WTC11 (cell line): ENCODE data around the gene NPAS3. TPM values are rescaled to one million over a fixed set of nuclear protein-coding genes. Genes with fewer than 3 reads are reported as not detected.

ENCODE experiments used
- ATAC-seq: fragments of 200-7000 bp; cut with Tn5 transposase; 2 replicates; pipeline ENCODE4 v1.10.0; 2021; ENCODE audit warnings: mild to moderate bottlenecking, moderate library complexity
- CTCF ChIA-PET: fragments of 300-600 bp; sonication (Branson Sonifier 250); formaldehyde crosslinking; loops from one replicate; lab custom pipeline; 2021; ENCODE audit warnings: antibody characterized with exemption; lab: Charles Lee
- POLR2A ChIA-PET: fragments of 350-600 bp; sonication (Branson Sonifier 250); formaldehyde crosslinking; loops from one replicate; lab custom pipeline; 2021; ENCODE audit warnings: antibody characterized with exemption; lab: Charles Lee
- DNase-seq: peaks from one replicate; pipeline ENCODE4 v3.0.0; 2021; ENCODE audit warnings: low spot score
- H3K27ac Mint-ChIP-seq: 2 replicates; pipeline ENCODE4 v1.8.0; 2021; ENCODE audit warnings: mixed read lengths
- H3K27me3 Mint-ChIP-seq: 2 replicates; pipeline ENCODE4 v1.8.0; 2021; ENCODE audit warnings: low read depth, mild to moderate bottlenecking, moderate library complexity, mixed read lengths
- H3K36me3 Mint-ChIP-seq: 2 replicates; pipeline ENCODE4 v1.8.0; 2021; ENCODE audit warnings: mixed read lengths
- H3K4me1 Mint-ChIP-seq: 2 replicates; pipeline ENCODE4 v1.8.0; 2022; ENCODE audit warnings: mixed read lengths
- H3K4me3 Mint-ChIP-seq: 2 replicates; pipeline ENCODE4 v1.8.0; 2021; ENCODE audit warnings: mild to moderate bottlenecking, moderate library complexity, mixed read lengths
- H3K9me3 Mint-ChIP-seq: 2 replicates; pipeline ENCODE4 v1.8.0; 2021; ENCODE audit warnings: mixed read lengths
- CBFB ChIP-seq: sonication (generic); formaldehyde crosslinking; IDR thresholded peaks from 2 replicates; pipeline ENCODE4 v1.8.1; 2022; ENCODE audit warnings: mild to moderate bottlenecking, low read depth, missing genetic modification reagents
- CREM ChIP-seq: sonication (generic); formaldehyde crosslinking; IDR thresholded peaks from 2 replicates; pipeline ENCODE4 v1.8.1; 2022; ENCODE audit warnings: mild to moderate bottlenecking, missing genetic modification reagents, moderate library complexity
- ETV6 ChIP-seq: sonication (generic); formaldehyde crosslinking; IDR thresholded peaks from 2 replicates; pipeline ENCODE4 v1.8.1; 2022; ENCODE audit warnings: mild to moderate bottlenecking, missing genetic modification reagents
- GABPB1 ChIP-seq: sonication (generic); formaldehyde crosslinking; IDR thresholded peaks from 2 replicates; pipeline ENCODE4 v1.8.1; 2023; ENCODE audit warnings: mild to moderate bottlenecking, missing genetic modification reagents
- KAT7 ChIP-seq: sonication (generic); formaldehyde crosslinking; IDR thresholded peaks from 2 replicates; pipeline ENCODE4 v1.8.1; 2023; ENCODE audit warnings: missing genetic modification reagents, mild to moderate bottlenecking, borderline replicate concordance
- MYBL2 ChIP-seq: sonication (generic); formaldehyde crosslinking; IDR thresholded peaks from 2 replicates; pipeline ENCODE4 v1.8.1; 2023; ENCODE audit warnings: mild to moderate bottlenecking, moderate library complexity, missing genetic modification reagents
- SOX15 ChIP-seq: fragments of 250-450 bp; sonication (Bioruptor Pico); IDR thresholded peaks from 2 replicates; pipeline ENCODE4 v1.9.0; 2021; ENCODE audit warnings: mild to moderate bottlenecking
- TCF7 ChIP-seq: sonication (generic); formaldehyde crosslinking; IDR thresholded peaks from 2 replicates; pipeline ENCODE4 v1.8.0; 2022; ENCODE audit warnings: mild to moderate bottlenecking, low read depth, missing genetic modification reagents, moderate library complexity
- TP53 ChIP-seq: sonication (generic); formaldehyde crosslinking; IDR thresholded peaks from 2 replicates; pipeline ENCODE4 v1.8.1; 2023; ENCODE audit warnings: mild to moderate bottlenecking, missing genetic modification reagents
- ZNF232 ChIP-seq: sonication (generic); formaldehyde crosslinking; IDR thresholded peaks from 2 replicates; pipeline ENCODE4 v1.8.0; 2022; ENCODE audit warnings: mild to moderate bottlenecking, missing genetic modification reagents
- ZNF263 ChIP-seq: sonication (generic); formaldehyde crosslinking; IDR thresholded peaks from 2 replicates; pipeline ENCODE4 v1.8.1; 2022; ENCODE audit warnings: low read depth, mild to moderate bottlenecking, moderate library complexity, missing genetic modification reagents
- ZNF317 ChIP-seq: sonication (generic); formaldehyde crosslinking; IDR thresholded peaks from 2 replicates; pipeline ENCODE4 v1.8.1; 2023; ENCODE audit warnings: low read depth, mild to moderate bottlenecking, moderate library complexity, missing genetic modification reagents, borderline replicate concordance
- total RNA-seq: library from RNA; stranded (reverse); gene quantifications from 3 replicates; pipeline ENCODE4 v1.2.3, GENCODE V29; 2021
- TF ChIP-seq, protein P1 (sequence below): sonication (generic); formaldehyde crosslinking; IDR thresholded peaks from 2 replicates; pipeline ENCODE4 v1.8.1; 2023; ENCODE audit warnings: mild to moderate bottlenecking, missing genetic modification reagents, moderate library complexity
- TF ChIP-seq, protein P2 (sequence below): sonication (generic); formaldehyde crosslinking; conservative IDR thresholded peaks from 2 replicates; pipeline ENCODE4 v1.8.1; 2023; ENCODE audit warnings: mild to moderate bottlenecking, low read depth, missing genetic modification reagents, moderate library complexity
- TF ChIP-seq, protein P3 (sequence below): sonication (generic); formaldehyde crosslinking; IDR thresholded peaks from 2 replicates; pipeline ENCODE4 v1.8.1; 2023; ENCODE audit warnings: mild to moderate bottlenecking, missing genetic modification reagents
- TF ChIP-seq, protein P4 (sequence below): sonication (generic); formaldehyde crosslinking; IDR thresholded peaks from 2 replicates; pipeline ENCODE4 v1.8.0; 2023; ENCODE audit warnings: missing genetic modification reagents, mild to moderate bottlenecking, borderline replicate concordance
- TF ChIP-seq, protein P5 (sequence below): fragments of 250-450 bp; sonication (Bioruptor Pico); IDR thresholded peaks from 2 replicates; pipeline ENCODE4 v1.9.0; 2021; ENCODE audit warnings: mild to moderate bottlenecking, borderline replicate concordance

Gene NPAS3
- total RNA-seq, 1 experiment from 2014 or later = 3.2 TPM

DNA sequence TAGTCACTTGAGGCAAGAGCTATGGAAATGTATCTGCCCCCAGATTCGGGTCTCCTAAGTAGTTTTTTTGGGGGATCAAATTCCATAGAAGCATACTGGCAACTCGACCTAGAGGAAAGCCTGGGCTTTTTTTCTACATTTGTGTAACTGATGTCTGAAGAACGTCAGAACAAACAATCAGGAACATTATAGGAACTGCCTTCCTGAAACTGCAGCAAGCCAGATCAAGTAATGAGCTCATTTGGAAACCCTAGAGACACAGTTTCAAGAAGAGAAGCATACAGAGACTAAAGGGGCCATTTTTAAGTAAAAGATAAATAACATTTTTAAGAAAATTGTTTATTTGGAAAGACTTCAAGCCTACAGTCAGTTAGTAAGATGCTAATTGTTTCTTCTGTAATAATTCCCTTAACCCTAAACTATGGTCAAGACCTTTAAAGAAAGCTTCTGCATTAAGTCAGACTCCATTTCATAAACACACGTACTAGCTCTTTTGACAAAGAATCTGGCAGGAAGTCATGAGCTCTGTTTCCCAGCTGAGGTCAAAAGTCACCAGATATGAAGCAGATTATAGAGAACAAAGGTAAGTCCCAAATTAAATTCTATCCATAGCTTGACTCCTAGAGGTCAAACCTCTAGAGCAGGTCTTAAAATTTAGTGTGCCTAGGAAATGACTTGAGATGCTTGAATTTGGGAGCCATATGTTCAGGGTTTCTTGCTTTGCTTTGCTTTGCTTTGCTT lies 899.4 kb downstream of the NPAS3 start:
- Mint-ChIP-seq H3K9me3 (no peaks in the 10 kb centered on the region), H3K27me3 (no peaks in the 10 kb centered on the region), H3K36me3 (no peaks in the 10 kb centered on the region), H3K4me3 (no peak overlapping the region), H3K4me1 (peaks cover 22% of the 10 kb centered on the region), H3K27ac (no peak overlapping the region)
- DNase-seq (no peak), ATAC-seq (no peak)
- POLR2A ChIA-PET = no interaction called here
- CTCF ChIA-PET = interaction anchor here (1.4 to 6.6 kb wide), 3 partner anchors 10 to 260 kb away, joined by 4 to 45 read pairs (median 8); no protein-coding TSS in a partner anchor
- TF ChIP-seq GABPB1 (no peak), ETV6 (CRISPR knock-in tag) (no peak), ZNF317 (CRISPR knock-in tag) (no peak), KAT7 (CRISPR knock-in tag) (no peak), TP53 (no peak), TCF7 (CRISPR knock-in tag) (no peak), CBFB (CRISPR knock-in tag) (no peak), SOX15 (CRISPR knock-in tag) (no peak), ZNF232 (CRISPR knock-in tag) (no peak), MYBL2 (CRISPR knock-in tag) (no peak), CREM (no peak), ZNF263 (CRISPR knock-in tag) (no peak)
- TF ChIP-seq, protein P1, sequence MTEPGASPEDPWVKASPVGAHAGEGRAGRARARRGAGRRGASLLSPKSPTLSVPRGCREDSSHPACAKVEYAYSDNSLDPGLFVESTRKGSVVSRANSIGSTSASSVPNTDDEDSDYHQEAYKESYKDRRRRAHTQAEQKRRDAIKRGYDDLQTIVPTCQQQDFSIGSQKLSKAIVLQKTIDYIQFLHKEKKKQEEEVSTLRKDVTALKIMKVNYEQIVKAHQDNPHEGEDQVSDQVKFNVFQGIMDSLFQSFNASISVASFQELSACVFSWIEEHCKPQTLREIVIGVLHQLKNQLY (CRISPR knock-in tag) = no peak
- TF ChIP-seq, protein P2, sequence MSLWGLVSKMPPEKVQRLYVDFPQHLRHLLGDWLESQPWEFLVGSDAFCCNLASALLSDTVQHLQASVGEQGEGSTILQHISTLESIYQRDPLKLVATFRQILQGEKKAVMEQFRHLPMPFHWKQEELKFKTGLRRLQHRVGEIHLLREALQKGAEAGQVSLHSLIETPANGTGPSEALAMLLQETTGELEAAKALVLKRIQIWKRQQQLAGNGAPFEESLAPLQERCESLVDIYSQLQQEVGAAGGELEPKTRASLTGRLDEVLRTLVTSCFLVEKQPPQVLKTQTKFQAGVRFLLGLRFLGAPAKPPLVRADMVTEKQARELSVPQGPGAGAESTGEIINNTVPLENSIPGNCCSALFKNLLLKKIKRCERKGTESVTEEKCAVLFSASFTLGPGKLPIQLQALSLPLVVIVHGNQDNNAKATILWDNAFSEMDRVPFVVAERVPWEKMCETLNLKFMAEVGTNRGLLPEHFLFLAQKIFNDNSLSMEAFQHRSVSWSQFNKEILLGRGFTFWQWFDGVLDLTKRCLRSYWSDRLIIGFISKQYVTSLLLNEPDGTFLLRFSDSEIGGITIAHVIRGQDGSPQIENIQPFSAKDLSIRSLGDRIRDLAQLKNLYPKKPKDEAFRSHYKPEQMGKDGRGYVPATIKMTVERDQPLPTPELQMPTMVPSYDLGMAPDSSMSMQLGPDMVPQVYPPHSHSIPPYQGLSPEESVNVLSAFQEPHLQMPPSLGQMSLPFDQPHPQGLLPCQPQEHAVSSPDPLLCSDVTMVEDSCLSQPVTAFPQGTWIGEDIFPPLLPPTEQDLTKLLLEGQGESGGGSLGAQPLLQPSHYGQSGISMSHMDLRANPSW = no peak
- TF ChIP-seq, protein P3, sequence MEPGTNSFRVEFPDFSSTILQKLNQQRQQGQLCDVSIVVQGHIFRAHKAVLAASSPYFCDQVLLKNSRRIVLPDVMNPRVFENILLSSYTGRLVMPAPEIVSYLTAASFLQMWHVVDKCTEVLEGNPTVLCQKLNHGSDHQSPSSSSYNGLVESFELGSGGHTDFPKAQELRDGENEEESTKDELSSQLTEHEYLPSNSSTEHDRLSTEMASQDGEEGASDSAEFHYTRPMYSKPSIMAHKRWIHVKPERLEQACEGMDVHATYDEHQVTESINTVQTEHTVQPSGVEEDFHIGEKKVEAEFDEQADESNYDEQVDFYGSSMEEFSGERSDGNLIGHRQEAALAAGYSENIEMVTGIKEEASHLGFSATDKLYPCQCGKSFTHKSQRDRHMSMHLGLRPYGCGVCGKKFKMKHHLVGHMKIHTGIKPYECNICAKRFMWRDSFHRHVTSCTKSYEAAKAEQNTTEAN = no peak
- TF ChIP-seq, protein P4, sequence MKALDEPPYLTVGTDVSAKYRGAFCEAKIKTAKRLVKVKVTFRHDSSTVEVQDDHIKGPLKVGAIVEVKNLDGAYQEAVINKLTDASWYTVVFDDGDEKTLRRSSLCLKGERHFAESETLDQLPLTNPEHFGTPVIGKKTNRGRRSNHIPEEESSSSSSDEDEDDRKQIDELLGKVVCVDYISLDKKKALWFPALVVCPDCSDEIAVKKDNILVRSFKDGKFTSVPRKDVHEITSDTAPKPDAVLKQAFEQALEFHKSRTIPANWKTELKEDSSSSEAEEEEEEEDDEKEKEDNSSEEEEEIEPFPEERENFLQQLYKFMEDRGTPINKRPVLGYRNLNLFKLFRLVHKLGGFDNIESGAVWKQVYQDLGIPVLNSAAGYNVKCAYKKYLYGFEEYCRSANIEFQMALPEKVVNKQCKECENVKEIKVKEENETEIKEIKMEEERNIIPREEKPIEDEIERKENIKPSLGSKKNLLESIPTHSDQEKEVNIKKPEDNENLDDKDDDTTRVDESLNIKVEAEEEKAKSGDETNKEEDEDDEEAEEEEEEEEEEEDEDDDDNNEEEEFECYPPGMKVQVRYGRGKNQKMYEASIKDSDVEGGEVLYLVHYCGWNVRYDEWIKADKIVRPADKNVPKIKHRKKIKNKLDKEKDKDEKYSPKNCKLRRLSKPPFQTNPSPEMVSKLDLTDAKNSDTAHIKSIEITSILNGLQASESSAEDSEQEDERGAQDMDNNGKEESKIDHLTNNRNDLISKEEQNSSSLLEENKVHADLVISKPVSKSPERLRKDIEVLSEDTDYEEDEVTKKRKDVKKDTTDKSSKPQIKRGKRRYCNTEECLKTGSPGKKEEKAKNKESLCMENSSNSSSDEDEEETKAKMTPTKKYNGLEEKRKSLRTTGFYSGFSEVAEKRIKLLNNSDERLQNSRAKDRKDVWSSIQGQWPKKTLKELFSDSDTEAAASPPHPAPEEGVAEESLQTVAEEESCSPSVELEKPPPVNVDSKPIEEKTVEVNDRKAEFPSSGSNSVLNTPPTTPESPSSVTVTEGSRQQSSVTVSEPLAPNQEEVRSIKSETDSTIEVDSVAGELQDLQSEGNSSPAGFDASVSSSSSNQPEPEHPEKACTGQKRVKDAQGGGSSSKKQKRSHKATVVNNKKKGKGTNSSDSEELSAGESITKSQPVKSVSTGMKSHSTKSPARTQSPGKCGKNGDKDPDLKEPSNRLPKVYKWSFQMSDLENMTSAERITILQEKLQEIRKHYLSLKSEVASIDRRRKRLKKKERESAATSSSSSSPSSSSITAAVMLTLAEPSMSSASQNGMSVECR = no peak
- TF ChIP-seq, protein P5, sequence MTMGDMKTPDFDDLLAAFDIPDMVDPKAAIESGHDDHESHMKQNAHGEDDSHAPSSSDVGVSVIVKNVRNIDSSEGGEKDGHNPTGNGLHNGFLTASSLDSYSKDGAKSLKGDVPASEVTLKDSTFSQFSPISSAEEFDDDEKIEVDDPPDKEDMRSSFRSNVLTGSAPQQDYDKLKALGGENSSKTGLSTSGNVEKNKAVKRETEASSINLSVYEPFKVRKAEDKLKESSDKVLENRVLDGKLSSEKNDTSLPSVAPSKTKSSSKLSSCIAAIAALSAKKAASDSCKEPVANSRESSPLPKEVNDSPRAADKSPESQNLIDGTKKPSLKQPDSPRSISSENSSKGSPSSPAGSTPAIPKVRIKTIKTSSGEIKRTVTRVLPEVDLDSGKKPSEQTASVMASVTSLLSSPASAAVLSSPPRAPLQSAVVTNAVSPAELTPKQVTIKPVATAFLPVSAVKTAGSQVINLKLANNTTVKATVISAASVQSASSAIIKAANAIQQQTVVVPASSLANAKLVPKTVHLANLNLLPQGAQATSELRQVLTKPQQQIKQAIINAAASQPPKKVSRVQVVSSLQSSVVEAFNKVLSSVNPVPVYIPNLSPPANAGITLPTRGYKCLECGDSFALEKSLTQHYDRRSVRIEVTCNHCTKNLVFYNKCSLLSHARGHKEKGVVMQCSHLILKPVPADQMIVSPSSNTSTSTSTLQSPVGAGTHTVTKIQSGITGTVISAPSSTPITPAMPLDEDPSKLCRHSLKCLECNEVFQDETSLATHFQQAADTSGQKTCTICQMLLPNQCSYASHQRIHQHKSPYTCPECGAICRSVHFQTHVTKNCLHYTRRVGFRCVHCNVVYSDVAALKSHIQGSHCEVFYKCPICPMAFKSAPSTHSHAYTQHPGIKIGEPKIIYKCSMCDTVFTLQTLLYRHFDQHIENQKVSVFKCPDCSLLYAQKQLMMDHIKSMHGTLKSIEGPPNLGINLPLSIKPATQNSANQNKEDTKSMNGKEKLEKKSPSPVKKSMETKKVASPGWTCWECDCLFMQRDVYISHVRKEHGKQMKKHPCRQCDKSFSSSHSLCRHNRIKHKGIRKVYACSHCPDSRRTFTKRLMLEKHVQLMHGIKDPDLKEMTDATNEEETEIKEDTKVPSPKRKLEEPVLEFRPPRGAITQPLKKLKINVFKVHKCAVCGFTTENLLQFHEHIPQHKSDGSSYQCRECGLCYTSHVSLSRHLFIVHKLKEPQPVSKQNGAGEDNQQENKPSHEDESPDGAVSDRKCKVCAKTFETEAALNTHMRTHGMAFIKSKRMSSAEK (CRISPR knock-in tag) = no peak
